Central memory CD8-positive, alpha-beta T cell (primary cell): Measurements from ENCODE around the gene MPRIP.
A peak's percentile ranks its signal among the peaks of the same experiment; 100 is the strongest.

Experiments used
- ATAC-seq: fragments of 150-1000 bp; cut with Tn5 transposase; replicated peaks from 2 replicates; pipeline ENCODE4 v1.10.0; 2022; ENCODE audit warnings: mild to moderate bottlenecking, moderate FRiP score, moderate number of reproducible peaks; ENCODE audit not compliant: poor library complexity, severe bottlenecking; ENCODE audit errors: extremely low read depth
- DNase-seq, 2 donors: peaks; one replicate each; pipeline ENCODE4 v3.0.0; 2021; ENCODE audit warnings: low spot score in 2 of 2
- H3K27ac Mint-ChIP-seq: one replicate; pipeline ENCODE4 v1.8.0; 2022; ENCODE audit warnings: low read depth, mild to moderate bottlenecking, moderate library complexity, mixed read lengths
- H3K27me3 Mint-ChIP-seq: one replicate; pipeline ENCODE4 v1.8.0; 2022; ENCODE audit warnings: mixed read lengths
- H3K36me3 Mint-ChIP-seq: one replicate; pipeline ENCODE4 v1.8.0; 2022; ENCODE audit warnings: mild to moderate bottlenecking, moderate library complexity, mixed read lengths; ENCODE audit not compliant: insufficient read depth
- H3K4me1 Mint-ChIP-seq: one replicate; pipeline ENCODE4 v1.8.0; 2022; ENCODE audit warnings: mixed read lengths
- H3K4me3 Mint-ChIP-seq: one replicate; pipeline ENCODE4 v1.8.0; 2022; ENCODE audit warnings: mild to moderate bottlenecking, moderate library complexity, mixed read lengths
- H3K9me3 Mint-ChIP-seq: one replicate; pipeline ENCODE4 v1.8.0; 2022; ENCODE audit warnings: mixed read lengths

Gene MPRIP

GRCh38 chr17:17052462-17053221, 10.4 kb downstream of the MPRIP start:
- Mint-ChIP-seq H3K36me3 (peaks cover 12% of the 10 kb centered on the region), H3K9me3 (no peaks in the 10 kb centered on the region), H3K4me3 (no peak overlapping the region), H3K27me3 (no peaks in the 10 kb centered on the region), H3K27ac (peak overlapping the region; percentile 65), H3K4me1 (peaks cover 63% of the 10 kb centered on the region)
- ATAC-seq (no peak), DNase-seq (no peak)

DNA sequence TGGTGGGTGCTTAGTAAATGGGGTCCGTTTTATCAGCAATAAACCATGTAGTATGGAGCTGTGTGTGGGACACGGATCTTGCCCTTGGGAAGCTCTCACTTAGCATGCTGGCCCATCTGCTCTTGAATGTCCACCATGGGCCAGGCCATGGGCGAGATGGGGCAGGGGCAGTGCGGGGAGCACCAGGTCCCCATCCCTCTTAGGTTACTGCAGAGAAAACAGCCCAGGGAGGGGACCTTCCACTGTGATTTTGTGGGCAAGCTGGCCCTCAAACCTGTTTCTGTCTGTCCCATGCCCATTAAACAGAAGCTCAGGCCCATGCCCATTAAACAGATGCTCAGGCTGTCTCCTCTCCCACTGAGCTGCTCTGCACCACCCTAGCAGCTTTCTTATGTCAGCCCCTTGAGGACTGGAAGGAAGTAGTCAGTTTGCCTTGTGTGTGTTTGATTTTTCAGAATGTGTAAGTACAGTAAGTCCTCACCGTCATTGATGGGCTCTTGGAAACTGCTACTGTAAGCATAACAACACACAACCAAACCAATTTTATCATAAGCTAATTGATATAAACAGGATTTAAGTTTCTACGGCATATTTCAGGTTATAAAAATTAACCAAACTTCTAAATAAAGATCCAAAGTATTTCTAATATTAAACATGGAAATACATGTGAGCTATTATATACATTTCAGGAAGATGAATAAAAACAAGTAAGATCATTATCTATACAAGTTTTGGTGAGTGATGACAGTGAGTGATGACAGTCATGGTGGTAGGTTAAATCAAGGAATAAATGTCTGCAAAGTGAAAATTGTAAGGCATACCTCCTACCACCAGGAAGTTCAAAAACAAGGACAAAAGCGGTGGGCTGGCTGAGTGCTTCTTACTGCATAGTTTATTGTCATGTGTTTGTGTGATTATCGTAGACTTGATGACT, 11.5 kb downstream of the MPRIP start:
- peak overlapping the region; percentile 44 for H3K27ac Mint-ChIP-seq
- no peaks in the 10 kb centered on the region for H3K27me3 Mint-ChIP-seq
- H3K36me3 Mint-ChIP-seq: peaks cover 14% of the 10 kb centered on the region
- DNase-seq: no peak
- H3K4me1 Mint-ChIP-seq: peaks cover 61% of the 10 kb centered on the region
- no peak for ATAC-seq
- no peaks in the 10 kb centered on the region for H3K9me3 Mint-ChIP-seq
- H3K4me3 Mint-ChIP-seq: no peak overlapping the region

GRCh38 chr17:17054636-17055035, 12.4 kb downstream of the MPRIP start:
- Mint-ChIP-seq H3K36me3 (peaks cover 12% of the 10 kb centered on the region), H3K9me3 (no peaks in the 10 kb centered on the region), H3K4me3 (no peak overlapping the region), H3K27ac (peak overlapping the region; percentile 49), H3K4me1 (peaks cover 59% of the 10 kb centered on the region), H3K27me3 (no peaks in the 10 kb centered on the region)
- no peak for DNase-seq
- ATAC-seq: no peak

DNA sequence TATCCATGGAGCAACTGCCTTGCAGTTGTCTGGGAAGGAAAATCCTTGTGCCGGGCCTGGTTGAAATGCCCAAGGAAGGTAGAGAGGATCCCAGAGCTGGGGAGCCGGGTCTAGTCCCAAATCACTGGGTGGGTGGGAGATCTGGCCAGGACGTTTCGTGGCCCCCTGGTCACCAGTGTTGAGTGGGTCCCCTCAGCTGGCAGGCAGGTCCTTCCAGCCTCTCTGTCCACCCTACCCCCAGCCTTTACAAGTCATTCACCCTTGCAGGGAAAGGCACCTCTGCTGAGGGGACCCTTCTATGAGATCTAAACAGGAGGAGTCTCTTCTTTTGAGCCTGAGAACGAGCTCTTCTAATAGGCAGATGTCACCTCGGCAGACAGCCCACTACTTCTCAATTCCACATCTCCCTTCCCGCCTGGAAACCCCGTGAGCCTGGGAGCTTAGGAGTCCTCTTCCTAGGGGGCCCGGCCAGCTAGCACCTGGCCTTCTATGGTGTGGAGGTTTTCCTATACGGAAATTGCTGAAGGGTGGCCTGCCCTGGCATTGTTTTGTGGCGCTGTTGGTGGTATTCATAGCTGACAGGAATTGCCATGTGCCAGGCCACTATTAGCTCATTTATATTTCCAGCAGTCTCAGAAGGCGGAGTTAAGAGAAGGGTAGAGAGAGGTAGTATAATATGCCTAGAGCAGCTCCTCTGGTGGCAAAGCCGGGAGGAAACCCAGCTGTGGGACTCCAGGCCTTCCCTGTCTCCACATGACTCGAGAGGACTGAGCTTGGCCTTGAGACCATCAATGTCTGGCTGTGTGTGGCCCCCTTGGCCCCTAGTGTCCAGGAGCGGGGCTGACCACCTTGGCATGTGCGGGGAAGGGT, 13.3 kb downstream of the MPRIP start:
- H3K36me3 Mint-ChIP-seq: peaks cover 12% of the 10 kb centered on the region
- H3K27ac Mint-ChIP-seq: peak overlapping the region; percentile 49
- ATAC-seq (no peak), DNase-seq (no peak)
- H3K4me3 Mint-ChIP-seq: no peak overlapping the region
- H3K4me1 Mint-ChIP-seq: peaks cover 62% of the 10 kb centered on the region
- H3K9me3 Mint-ChIP-seq: no peaks in the 10 kb centered on the region
- H3K27me3 Mint-ChIP-seq: no peaks in the 10 kb centered on the region

GRCh38 chr17:17056156-17056539, 13.9 kb downstream of the MPRIP start:
- Mint-ChIP-seq H3K27ac (peak overlapping the region; percentile 49), H3K9me3 (no peaks in the 10 kb centered on the region), H3K36me3 (peaks cover 10% of the 10 kb centered on the region), H3K27me3 (no peaks in the 10 kb centered on the region), H3K4me1 (peaks cover 62% of the 10 kb centered on the region), H3K4me3 (no peak overlapping the region)
- DNase-seq (no peak), ATAC-seq (no peak)

GRCh38 chr17:17057057-17057551, 14.8 kb downstream of the MPRIP start:
- Mint-ChIP-seq H3K4me3 (no peak overlapping the region), H3K27ac (no peak overlapping the region), H3K4me1 (peaks cover 67% of the 10 kb centered on the region)

DNA sequence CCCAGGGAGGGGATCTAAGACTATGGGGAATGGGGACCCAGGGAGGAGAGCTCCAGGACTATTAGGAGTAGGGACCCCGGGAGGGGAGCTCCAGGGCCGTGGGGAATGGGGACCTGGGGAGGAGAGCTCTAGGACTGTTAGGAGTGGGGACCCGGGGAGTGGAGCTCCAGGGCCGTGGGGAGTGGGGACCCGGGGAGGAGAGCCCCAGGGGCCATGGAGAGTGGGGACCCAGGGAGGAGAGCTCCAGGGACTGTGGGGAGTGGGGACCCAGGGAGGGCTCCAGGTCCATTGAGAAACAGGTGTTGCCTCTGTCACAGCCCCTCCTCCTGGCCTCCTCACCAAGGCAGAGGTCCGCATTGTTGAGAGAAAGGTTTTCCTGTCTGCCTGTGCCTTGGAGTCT, 16.0 kb downstream of the MPRIP start:
- H3K4me1 Mint-ChIP-seq: peaks cover 67% of the 10 kb centered on the region
- H3K27ac Mint-ChIP-seq: peak overlapping the region; percentile 11
- H3K9me3 Mint-ChIP-seq: no peaks in the 10 kb centered on the region
- peaks cover 9% of the 10 kb centered on the region for H3K36me3 Mint-ChIP-seq
- no peaks in the 10 kb centered on the region for H3K27me3 Mint-ChIP-seq
- H3K4me3 Mint-ChIP-seq: no peak overlapping the region
- no peak for ATAC-seq
- DNase-seq: no peak

More at GRCh38 chr17:17057057-17057551, 14.8 kb downstream of the MPRIP start:
- ATAC-seq: no peak
- H3K27me3 Mint-ChIP-seq: no peaks in the 10 kb centered on the region
- DNase-seq: no peak
- H3K36me3 Mint-ChIP-seq: peaks cover 9% of the 10 kb centered on the region
- no peaks in the 10 kb centered on the region for H3K9me3 Mint-ChIP-seq

GRCh38 chr17:17059301-17059890, 17.1 kb downstream of the MPRIP start:
- Mint-ChIP-seq H3K9me3 (no peaks in the 10 kb centered on the region), H3K36me3 (peaks cover 7% of the 10 kb centered on the region), H3K4me1 (peaks cover 68% of the 10 kb centered on the region), H3K27ac (no peak overlapping the region), H3K27me3 (no peaks in the 10 kb centered on the region), H3K4me3 (no peak overlapping the region)
- no peak for ATAC-seq
- no peak for DNase-seq

DNA sequence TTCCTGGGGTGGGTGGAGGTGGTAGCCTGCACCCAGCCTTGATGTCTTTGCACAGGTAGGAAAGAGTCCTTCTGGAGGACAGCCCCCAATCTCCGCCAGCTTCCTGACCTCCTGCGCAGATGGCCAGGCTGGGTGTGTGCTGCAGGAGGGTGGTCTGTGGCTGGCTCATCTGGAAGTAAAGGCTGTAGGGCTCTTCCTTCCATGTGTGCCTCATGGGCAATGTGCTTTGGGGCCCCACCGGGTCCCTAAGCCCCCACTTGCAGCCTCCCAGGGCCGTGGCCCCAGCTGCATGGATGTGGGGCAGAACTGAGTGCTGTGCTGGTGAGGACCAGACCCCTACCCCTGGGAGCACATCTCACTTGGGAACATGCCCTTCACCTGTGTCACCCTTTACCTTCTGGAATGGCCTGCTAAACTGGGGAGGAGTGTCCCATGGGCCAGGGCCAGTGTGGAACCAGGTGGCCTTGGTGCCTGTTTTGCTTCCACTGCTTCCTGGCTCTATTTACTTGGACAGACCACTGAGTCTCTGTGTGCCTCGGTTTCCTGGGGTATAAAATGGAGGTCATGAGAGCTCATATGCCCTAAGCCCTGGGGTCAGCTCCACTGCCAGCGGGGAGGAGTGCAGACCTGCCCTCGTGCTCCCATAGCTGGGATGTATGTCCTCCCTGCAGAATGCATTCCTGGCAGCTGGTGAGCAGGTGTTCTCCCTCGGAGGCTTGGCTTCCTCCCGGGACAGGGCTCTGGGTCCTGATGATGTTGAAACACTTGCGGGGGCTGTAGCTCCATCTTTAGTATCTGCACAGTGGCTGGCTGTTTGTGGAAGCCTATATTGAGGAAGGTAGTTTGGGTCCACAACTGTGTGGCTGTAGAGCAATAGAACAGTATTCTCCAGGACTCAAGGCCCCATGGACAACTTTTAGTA, 18.0 kb downstream of the MPRIP start:
- Mint-ChIP-seq H3K36me3 (peaks cover 6% of the 10 kb centered on the region), H3K27me3 (no peaks in the 10 kb centered on the region), H3K9me3 (no peaks in the 10 kb centered on the region), H3K4me1 (peaks cover 68% of the 10 kb centered on the region), H3K4me3 (no peak overlapping the region), H3K27ac (peak overlapping the region; percentile 25)
- no peak for ATAC-seq
- DNase-seq: no peak

DNA sequence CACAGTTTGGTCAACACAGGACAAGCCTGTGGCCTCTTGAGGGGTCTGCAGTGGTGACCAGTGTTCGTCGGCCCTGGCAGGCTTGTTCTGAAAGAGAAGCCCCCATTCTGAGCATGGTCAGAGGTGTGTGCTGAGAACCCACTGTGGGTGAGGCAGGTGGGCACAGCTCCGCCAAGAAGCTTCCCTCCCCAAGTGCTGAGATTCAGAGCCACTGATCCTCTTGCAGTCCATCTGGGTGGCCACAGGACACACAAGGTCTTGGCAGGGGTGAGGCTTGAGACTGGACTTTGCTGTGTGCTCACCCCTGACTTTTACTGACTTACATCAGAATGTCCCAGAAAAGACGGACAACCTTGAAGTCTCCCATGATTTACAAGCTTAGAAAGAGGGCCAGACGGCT, 18.7 kb downstream of the MPRIP start:
- H3K9me3 Mint-ChIP-seq: no peaks in the 10 kb centered on the region
- peaks cover 3% of the 10 kb centered on the region for H3K36me3 Mint-ChIP-seq
- no peak for ATAC-seq
- no peak overlapping the region for H3K4me3 Mint-ChIP-seq
- H3K4me1 Mint-ChIP-seq: peaks cover 71% of the 10 kb centered on the region
- DNase-seq: no peak
- H3K27ac Mint-ChIP-seq: peak overlapping the region; percentile 25
- no peaks in the 10 kb centered on the region for H3K27me3 Mint-ChIP-seq

DNA sequence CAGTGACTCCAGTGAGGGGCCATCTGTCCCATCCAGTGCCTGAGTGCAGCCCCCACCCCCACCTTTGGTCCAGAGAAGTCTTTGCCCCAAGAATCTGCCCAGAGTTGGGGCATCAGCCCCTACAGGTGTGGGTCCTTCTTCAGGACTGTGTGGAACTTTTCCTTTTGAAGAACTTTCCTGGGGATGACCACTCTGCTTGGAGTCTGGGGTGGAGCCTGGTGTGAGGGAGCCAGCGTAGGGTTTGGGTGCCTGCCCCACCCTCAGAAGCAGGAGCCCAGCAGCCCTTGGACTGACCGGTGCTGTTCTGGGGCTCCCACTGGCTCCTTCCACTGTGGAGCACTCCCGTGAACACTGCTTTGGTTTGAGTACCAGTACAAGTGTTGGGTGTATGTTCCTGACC, 19.3 kb downstream of the MPRIP start:
- peak overlapping the region; percentile 22 for H3K27ac Mint-ChIP-seq
- no peak overlapping the region for H3K4me3 Mint-ChIP-seq
- peaks cover 3% of the 10 kb centered on the region for H3K36me3 Mint-ChIP-seq
- no peaks in the 10 kb centered on the region for H3K27me3 Mint-ChIP-seq
- ATAC-seq (no peak), DNase-seq (no peak)
- H3K9me3 Mint-ChIP-seq: no peaks in the 10 kb centered on the region
- H3K4me1 Mint-ChIP-seq: peaks cover 74% of the 10 kb centered on the region
